T-helper 2 cell treated with Interferon-gamma antibody and Interleukin-4, amounts not matched to agents 5 μg/mL and 100 μg/mL, for 36 hours (primary cell): ENCODE measurements around the gene ELFN1.
"Not testable (repeated sequence)": the region's sequence is repeated elsewhere in the genome, so short reads cannot be mapped to it uniquely, and the experiment has no call there.

Experiments used
- DNase-seq: peaks from one replicate; pipeline ENCODE4 v3.0.0; 2021; ENCODE audit warnings: low spot score
- H3K27ac Mint-ChIP-seq: one replicate; pipeline ENCODE4 v1.8.0; 2021; ENCODE audit warnings: mild to moderate bottlenecking, mixed read lengths
- H3K27me3 Mint-ChIP-seq: one replicate; pipeline ENCODE4 v1.8.0; 2021; ENCODE audit warnings: low read depth, mixed read lengths
- H3K36me3 Mint-ChIP-seq: one replicate; pipeline ENCODE4 v1.8.0; 2021; ENCODE audit warnings: low read depth, mixed read lengths
- H3K4me1 Mint-ChIP-seq: one replicate; pipeline ENCODE4 v1.8.0; 2021; ENCODE audit warnings: low read depth, mixed read lengths
- H3K4me3 Mint-ChIP-seq: one replicate; pipeline ENCODE4 v1.8.0; 2022; ENCODE audit warnings: mild to moderate bottlenecking, moderate library complexity, mixed read lengths
- H3K9me3 Mint-ChIP-seq: one replicate; pipeline ENCODE4 v1.8.0; 2021; ENCODE audit warnings: mixed read lengths

The ELFN1 gene

DNA sequence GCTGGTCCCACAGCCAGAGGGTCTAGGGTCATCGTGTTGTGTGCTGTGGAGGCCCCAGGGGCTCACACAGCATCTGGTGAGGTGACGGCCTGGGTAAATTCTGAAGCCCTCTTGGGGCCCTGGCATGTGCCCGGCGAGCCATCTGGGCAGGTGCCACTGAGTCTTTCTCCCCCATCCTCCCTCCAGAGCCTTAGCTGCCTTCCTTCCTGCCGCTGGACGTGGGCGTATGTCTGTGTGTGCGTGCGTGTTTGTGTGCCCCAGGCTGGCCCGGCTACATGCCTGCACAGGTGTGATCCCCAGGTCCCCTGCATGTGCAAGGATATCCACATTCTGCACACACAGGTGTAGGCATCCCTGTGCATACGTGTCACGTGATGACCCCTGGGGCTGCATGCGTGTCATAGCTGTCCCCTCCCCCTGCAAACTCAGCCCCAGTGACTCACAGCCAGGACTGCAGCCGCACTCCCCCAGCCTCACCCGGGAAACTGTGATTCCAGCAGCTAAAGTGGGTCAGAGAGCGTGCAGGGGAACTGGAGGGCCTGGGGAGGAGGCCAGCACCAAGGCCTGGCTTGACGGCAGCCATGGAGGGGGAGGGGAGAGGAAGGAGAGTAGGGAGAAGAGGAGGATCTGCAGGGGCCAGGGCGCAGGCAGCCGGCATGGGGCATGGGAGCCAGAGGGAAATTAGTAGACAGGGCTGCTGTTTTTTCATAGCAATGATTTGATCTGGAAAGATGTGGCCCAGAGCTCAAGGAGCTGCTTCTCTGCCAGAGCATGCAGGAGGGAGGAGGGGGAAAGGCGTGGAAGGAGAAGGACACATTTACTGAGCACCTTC is 46.4 kb downstream of the ELFN1 start:
- no peak for DNase-seq
- Mint-ChIP-seq H3K4me3 (peak overlapping the region; percentile 24), H3K9me3 (peaks cover 4% of the 10 kb centered on the region), H3K27ac (no peak overlapping the region), H3K27me3 (no peaks in the 10 kb centered on the region), H3K4me1 (peaks cover 6% of the 10 kb centered on the region), H3K36me3 (no peaks in the 10 kb centered on the region)

DNA sequence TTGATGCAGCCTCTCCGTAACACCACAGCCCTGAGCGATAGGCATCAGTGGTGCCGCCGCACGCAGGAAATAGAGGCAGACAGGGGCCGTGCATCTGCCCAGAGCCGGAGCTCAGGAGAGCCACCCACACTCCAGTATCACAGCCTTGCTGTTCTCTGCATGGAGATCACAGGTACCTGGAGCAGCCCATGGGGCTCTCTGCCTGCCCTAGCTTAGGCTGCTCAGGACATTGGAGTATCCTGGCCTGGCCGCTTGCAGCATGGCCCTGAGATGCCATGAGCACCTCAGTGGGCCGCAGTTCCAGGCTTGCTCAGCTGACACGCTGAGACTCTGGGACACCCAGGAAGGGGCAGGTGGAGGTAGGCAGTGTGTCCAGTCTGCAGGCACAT is 47.0 kb downstream of the ELFN1 start:
- Mint-ChIP-seq H3K4me1 (peaks cover 6% of the 10 kb centered on the region), H3K27me3 (no peaks in the 10 kb centered on the region), H3K4me3 (no peak overlapping the region), H3K36me3 (no peaks in the 10 kb centered on the region), H3K27ac (peak overlapping the region; percentile 47), H3K9me3 (peaks cover 4% of the 10 kb centered on the region)
- no peak for DNase-seq

- no peak for DNase-seq
- no peaks in the 10 kb centered on the region for H3K27me3 Mint-ChIP-seq
- no peak overlapping the region for H3K27ac Mint-ChIP-seq
- no peak overlapping the region for H3K4me3 Mint-ChIP-seq
- H3K4me1 Mint-ChIP-seq, result peaks cover 6% of the 10 kb centered on the region
- peaks cover 4% of the 10 kb centered on the region for H3K9me3 Mint-ChIP-seq
- H3K36me3 Mint-ChIP-seq, result no peaks in the 10 kb centered on the region
Observed at GRCh38 chr7:1717903-1718676, 48.0 kb downstream of the ELFN1 start.

DNA sequence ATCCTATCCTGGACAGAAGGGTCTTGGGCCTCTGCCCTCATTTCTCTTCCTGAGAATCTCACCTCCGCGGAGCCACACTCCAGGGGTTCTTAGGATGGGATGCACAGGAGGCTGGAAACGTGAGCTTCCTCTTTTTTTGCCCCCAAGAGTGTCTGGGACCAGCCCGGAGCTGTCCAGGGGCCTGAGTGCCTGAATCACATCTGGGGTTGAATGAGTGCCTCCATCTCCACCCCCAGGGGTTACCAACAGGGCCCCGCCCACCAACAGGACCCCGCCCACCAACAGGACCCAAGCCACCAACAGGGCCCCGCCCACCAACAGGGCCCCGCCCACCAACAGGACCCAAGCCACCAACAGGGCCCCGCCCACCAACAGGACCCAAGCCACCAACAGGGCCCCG is 48.8 kb downstream of the ELFN1 start:
- not testable (repeated sequence) for H3K9me3 Mint-ChIP-seq, H3K36me3 Mint-ChIP-seq, H3K27me3 Mint-ChIP-seq, H3K4me1 Mint-ChIP-seq, H3K4me3 Mint-ChIP-seq, H3K27ac Mint-ChIP-seq, DNase-seq

- not testable (repeated sequence) for H3K9me3 Mint-ChIP-seq, H3K36me3 Mint-ChIP-seq, DNase-seq, H3K27ac Mint-ChIP-seq, H3K4me1 Mint-ChIP-seq, H3K4me3 Mint-ChIP-seq, H3K27me3 Mint-ChIP-seq
Observed at GRCh38 chr7:1719256-1719655, 49.2 kb downstream of the ELFN1 start.

DNA sequence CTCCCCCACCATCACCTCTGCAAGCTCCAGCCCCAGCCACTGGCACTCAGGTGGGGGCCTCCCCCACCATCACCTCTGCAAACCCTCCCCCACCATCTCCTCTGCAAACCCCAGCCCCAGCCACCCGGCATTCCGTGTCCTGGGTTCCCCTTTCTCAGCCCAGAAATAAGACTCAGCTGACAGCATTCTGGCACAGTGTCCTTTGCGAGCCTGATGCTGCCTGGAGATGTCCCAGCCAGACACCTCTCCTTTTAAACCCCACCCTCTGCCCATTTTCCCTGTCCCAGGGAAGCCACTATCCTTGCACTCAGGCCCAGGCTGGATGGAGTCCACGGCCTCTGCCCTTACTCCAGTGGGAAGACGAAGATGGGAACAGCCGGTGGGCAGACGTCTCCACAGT is 49.8 kb downstream of the ELFN1 start:
- H3K4me1 Mint-ChIP-seq, result peaks cover 6% of the 10 kb centered on the region
- H3K27me3 Mint-ChIP-seq, result no peaks in the 10 kb centered on the region
- H3K36me3 Mint-ChIP-seq, result no peaks in the 10 kb centered on the region
- H3K9me3 Mint-ChIP-seq, result peaks cover 4% of the 10 kb centered on the region
- no peak overlapping the region for H3K4me3 Mint-ChIP-seq
- DNase-seq, result no peak
- no peak overlapping the region for H3K27ac Mint-ChIP-seq

GRCh38 chr7:1720326-1720725 is 50.2 kb downstream of the ELFN1 start:
- H3K4me1 Mint-ChIP-seq, result peaks cover 6% of the 10 kb centered on the region
- no peaks in the 10 kb centered on the region for H3K36me3 Mint-ChIP-seq
- no peak overlapping the region for H3K4me3 Mint-ChIP-seq
- no peak overlapping the region for H3K27ac Mint-ChIP-seq
- H3K27me3 Mint-ChIP-seq, result no peaks in the 10 kb centered on the region
- peaks cover 4% of the 10 kb centered on the region for H3K9me3 Mint-ChIP-seq
- DNase-seq, result no peak

GRCh38 chr7:1721047-1721690 is 51.1 kb downstream of the ELFN1 start:
- Mint-ChIP-seq H3K27ac (no peak overlapping the region), H3K9me3 (peaks cover 4% of the 10 kb centered on the region), H3K27me3 (no peaks in the 10 kb centered on the region), H3K4me1 (peaks cover 6% of the 10 kb centered on the region), H3K4me3 (no peak overlapping the region), H3K36me3 (no peaks in the 10 kb centered on the region)
- no peak for DNase-seq

DNA sequence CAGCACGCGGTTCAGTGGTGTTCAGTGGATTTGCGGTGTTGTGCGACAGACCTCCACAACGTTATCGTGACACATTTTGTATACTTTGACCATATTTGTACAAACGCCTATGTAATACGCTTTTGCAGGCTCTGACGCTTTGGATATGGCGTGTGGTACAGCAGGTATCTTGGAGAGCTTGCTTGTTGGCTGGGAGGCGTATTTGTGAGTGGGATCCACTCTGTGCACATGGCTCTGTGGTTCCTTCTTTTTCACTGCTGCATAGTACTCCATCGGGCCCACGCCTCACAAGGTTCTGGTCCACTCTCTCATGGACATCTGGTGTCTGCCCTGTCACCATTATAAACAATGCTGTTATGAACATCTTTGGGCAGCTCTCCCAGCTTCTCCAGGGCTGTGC is 53.2 kb downstream of the ELFN1 start:
- DNase-seq, result no peak
- Mint-ChIP-seq H3K4me3 (no peak overlapping the region), H3K36me3 (no peaks in the 10 kb centered on the region), H3K9me3 (no peaks in the 10 kb centered on the region), H3K27ac (no peak overlapping the region), H3K4me1 (no peaks in the 10 kb centered on the region), H3K27me3 (no peaks in the 10 kb centered on the region)

DNA sequence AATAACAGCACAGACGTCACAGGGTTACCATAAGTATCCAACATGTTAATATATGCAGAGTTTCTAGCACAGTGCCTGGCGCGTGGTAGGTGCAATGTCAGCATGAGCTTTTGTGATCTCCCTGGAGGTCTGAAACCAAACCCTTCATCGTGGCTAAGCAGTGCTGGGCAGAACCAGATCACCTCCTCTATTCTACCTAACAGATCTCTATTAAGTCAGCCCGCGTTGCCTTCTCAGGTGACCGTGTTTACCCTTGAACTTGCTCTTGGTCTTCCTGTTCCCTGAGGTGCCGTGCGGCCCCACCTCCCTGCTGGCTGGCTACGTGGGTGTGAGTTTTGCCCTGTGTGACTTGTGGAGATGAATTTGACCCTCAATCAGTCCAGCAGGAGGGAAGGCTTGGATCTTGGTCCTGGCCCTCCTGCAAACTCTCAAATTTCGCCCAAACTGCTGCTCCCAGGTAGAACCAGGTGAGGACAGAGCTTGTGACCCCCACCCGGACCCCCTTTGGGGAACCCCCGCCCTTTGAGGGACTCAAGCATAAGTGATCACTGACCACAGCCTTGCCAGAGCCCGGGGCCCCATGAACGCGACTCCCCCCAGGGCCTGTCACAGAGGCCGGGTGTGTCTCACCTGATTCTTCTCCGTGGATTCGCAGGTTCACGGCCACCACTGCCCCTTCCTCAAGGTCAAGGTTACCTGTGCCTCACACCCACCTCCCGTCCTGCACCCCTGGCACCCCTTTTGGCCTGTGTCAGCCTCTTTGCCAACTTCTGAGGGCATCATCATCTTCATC is 54.2 kb downstream of the ELFN1 start:
- Mint-ChIP-seq H3K36me3 (no peaks in the 10 kb centered on the region), H3K27me3 (no peaks in the 10 kb centered on the region), H3K4me3 (no peak overlapping the region), H3K9me3 (no peaks in the 10 kb centered on the region), H3K27ac (no peak overlapping the region), H3K4me1 (no peaks in the 10 kb centered on the region)
- no peak for DNase-seq

- no peaks in the 10 kb centered on the region for H3K4me1 Mint-ChIP-seq
- H3K4me3 Mint-ChIP-seq, result no peak overlapping the region
- no peaks in the 10 kb centered on the region for H3K36me3 Mint-ChIP-seq
- DNase-seq, result no peak
- no peak overlapping the region for H3K27ac Mint-ChIP-seq
- no peaks in the 10 kb centered on the region for H3K9me3 Mint-ChIP-seq
- H3K27me3 Mint-ChIP-seq, result no peaks in the 10 kb centered on the region
Observed at GRCh38 chr7:1725199-1725690, 55.2 kb downstream of the ELFN1 start.

DNA sequence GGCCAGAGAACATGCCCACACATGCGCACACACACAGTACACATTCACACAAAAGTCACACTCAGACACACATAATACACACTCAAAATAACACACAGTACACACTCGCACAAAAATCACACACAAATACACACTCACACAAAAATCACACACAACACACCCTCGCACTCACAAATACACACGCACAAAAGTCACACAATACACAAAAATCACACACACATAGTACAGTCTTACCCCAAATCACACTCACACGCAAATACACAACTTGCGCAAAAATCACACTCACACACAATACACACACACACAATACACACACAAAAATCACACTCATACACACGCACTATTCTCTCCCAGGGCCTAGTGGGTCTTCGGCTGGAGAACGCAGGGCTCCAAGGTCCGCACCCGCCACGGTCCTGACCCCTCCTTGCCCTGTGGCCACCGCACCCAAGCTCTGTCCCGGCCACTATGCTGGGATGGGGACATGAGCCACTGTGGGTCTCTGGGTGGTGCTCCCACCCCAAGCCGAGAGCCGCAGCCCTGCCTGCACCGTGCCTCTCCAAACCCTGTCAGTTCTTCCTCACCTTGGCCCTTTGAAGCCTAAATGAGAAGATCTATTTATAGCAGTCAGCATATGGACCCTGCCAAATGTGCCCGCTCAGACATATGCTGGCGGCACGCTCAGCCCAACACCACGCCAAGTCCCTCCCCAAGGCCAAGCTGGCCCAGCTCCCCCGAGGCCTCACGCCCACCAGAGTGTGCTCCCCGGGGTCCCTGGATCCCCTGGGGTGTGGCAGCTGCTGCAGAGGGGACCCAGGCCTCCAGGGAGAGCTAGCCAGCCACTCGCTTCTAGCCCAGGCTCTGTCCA is 55.9 kb downstream of the ELFN1 start:
- no peaks in the 10 kb centered on the region for H3K9me3 Mint-ChIP-seq
- no peak overlapping the region for H3K4me3 Mint-ChIP-seq
- DNase-seq, result no peak
- no peaks in the 10 kb centered on the region for H3K36me3 Mint-ChIP-seq
- H3K4me1 Mint-ChIP-seq, result no peaks in the 10 kb centered on the region
- H3K27me3 Mint-ChIP-seq, result no peaks in the 10 kb centered on the region
- H3K27ac Mint-ChIP-seq, result no peak overlapping the region

DNA sequence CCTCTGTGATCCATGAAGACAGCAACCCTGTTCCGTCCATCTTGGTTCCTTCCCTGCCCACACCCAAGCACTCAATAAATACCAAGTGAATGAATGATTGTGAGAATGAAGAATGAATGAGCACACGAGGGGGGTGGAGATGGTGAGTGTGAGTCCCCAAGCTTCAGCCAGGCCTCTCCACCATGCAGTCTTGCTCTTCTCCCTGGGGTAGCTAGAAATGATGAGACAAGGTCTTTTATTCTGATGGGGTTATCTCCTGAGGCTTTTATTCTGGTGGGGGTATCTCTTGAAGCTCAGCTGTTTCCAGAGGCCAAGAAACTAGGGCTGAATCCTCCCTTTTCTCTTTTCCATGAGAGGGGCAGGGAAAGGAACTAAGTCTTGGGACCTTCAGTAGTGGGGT is 57.0 kb downstream of the ELFN1 start:
- no peak for DNase-seq
- H3K4me1 Mint-ChIP-seq, result no peaks in the 10 kb centered on the region
- H3K27ac Mint-ChIP-seq, result no peak overlapping the region
- no peak overlapping the region for H3K4me3 Mint-ChIP-seq
- H3K9me3 Mint-ChIP-seq, result no peaks in the 10 kb centered on the region
- no peaks in the 10 kb centered on the region for H3K36me3 Mint-ChIP-seq
- H3K27me3 Mint-ChIP-seq, result no peaks in the 10 kb centered on the region
